DMS79 treated with DMSO at 0.1 percent for 48 hours (cell line): ENCODE measurements around the gene B3GNT7.
"Not testable (repeated sequence)": the region's sequence is repeated elsewhere in the genome, so short reads cannot be mapped to it uniquely, and the experiment has no call there.

Source experiments
- DNase-seq: peaks from one replicate; lab custom pipeline; 2025; lab: John Stamatoyannopoulos, UW

The B3GNT7 gene, protein sequence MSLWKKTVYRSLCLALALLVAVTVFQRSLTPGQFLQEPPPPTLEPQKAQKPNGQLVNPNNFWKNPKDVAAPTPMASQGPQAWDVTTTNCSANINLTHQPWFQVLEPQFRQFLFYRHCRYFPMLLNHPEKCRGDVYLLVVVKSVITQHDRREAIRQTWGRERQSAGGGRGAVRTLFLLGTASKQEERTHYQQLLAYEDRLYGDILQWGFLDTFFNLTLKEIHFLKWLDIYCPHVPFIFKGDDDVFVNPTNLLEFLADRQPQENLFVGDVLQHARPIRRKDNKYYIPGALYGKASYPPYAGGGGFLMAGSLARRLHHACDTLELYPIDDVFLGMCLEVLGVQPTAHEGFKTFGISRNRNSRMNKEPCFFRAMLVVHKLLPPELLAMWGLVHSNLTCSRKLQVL

DNA sequence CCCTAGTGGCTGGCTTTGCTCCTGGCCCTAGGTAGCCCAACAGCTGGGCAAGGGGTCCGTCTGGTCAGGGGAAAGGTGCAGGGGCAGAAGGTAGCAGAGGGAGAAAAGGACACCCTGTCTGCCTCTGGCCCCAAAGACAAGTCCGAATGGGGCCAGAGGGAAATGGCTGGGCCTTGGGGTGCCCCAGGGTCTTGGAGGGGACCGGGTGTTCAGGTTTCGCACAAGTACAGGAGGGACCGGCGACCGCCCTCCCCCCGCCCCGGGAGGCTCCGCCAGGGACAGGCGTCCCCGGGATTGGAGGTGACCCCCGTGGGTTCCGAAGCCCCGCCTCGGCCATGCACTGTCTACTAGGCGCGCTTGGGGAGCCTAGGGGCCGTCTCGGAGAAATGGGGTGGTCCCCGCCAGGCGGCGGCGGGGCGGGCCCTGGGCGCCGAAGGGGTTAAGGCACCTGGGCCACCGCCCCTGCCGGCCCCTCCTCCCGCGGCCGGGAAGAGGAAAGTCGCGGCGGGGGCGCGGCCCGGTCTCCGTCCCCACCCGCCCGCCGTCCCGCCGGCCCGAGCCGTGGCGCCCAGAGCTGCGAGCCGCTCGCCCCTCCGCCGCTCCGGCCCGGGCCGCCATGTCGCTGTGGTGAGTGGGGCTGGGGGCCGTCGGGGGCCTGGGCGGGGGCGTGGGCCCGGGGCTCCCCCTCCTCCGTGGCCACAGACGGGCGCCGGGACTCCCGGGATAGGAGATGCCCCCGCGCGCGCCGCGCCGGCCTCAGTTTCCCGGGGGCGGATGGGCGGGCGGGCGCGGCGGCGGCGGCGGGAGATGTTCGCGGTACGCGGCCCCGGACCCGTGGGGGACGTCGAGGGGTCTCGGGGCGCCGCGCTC lies at the start of gene B3GNT7:
B3GNT7 (plus strand) TSS at position 523 of the 870 bp plus-strand sequence; CDS start at position 617, 94 bp downstream.
- DNase-seq, result no peak

- DNase-seq, result no peak
Observed at GRCh38 chr2:231347081-231347480, 48.4 kb upstream of the B3GNT7 start.

GRCh38 chr2:231347638-231348037 lies 47.9 kb upstream of the B3GNT7 start:
- DNase-seq, result no peak

- DNase-seq, result no peak
Observed at GRCh38 chr2:231348173-231348572, 47.3 kb upstream of the B3GNT7 start.

DNA sequence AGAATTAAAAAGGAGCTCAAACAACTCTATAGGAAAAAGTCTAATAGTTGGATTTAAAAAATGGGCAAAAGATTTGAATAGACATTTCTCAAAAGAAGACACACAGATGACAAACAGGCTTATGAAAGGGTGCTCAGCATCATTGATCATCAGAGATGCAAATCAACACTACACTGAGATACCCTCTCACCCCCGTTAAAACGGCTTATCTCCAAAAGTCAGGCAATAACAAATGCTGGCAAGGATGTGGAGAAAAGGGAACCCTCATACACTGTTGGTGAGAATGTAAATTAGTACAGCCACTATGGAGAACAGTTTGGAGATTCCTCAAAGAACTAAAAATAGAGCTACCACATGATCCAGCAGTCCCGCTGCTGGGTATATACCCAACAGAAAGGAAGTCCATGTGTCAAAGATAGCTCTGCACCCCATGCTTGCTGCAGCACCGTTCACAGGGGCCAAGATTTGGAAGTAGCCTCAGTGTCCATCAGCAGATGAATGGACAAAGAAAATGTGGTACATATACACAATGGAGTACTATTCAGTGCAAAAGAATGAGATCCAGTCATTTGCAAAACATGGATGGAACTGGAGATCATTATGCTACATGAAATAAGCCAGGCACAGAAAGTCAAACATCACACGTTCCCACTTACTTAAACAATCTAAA lies 46.7 kb upstream of the B3GNT7 start:
- no peak for DNase-seq

- not testable (repeated sequence) for DNase-seq
Observed at GRCh38 chr2:231349374-231349735, 46.2 kb upstream of the B3GNT7 start.

DNA sequence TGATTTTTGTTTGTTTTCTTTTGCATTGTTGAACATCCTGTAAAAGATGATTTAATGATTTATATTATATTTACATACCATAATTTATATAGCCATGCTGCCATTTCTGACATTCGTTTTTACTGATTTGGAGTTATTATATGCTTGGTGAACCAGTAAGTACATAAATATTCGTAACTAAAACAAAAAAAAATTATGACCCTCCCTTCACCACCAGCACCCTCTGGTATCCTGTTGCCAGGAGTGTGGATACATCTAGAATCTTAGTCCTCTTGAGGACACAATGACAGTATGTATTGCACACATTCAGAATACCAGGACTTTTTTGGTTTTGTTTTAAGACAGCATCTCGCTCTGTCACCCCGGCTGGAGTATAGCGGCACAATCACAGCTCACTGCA lies 43.9 kb upstream of the B3GNT7 start:
- no peak for DNase-seq

- DNase-seq, result no peak
Observed at GRCh38 chr2:231353469-231353868, 42.0 kb upstream of the B3GNT7 start.

DNA sequence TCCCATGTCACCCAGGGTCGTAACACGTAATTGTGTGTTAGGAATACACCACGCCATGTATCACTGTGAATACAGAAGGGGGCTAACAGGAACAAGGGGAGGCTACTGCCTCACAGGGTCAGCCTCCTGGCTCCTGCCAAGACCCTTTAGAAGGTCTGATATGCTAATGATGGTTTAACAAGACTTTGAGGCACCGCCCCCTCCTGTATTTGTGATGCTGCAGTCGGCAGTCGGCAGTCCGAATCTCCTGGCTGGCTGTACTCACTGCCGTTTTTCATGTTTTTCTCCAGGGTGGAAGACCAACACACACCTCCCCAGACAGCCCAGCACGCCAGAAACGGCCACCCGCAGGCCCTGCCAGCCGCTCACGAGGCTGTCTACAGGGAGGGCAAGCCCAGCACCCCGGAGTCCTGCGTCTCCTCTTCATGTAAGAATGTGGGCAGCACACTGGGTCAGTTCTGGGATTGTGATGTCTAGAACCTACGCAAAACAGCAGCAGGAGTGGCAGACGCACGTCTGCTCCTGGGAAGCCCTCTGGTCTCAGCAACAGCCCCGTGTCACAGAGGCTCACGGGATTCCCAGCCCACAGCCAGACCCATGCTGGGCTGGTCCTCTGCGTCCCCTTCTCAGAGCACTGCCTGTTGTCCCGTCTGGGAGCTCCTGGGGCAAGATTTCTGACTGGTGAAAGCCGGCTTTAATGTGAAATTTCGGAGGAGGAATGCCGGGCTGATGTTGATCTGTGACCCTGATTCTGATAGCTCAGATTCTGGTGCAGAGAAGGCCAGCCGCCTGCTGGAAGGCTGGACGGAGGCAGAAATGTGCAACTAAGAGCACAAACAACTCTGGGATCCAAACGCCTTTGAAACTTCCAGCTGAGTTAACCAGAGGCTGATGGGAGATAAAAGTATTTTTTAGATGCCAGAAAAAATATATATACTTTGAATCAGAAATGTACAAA lies 39.7 kb upstream of the B3GNT7 start:
- DNase-seq, result no peak

- no peak for DNase-seq
Observed at GRCh38 chr2:231356466-231356844, 39.1 kb upstream of the B3GNT7 start.

GRCh38 chr2:231357048-231357447 lies 38.5 kb upstream of the B3GNT7 start:
- DNase-seq, result no peak

- no peak for DNase-seq
Observed at GRCh38 chr2:231357931-231358330, 37.6 kb upstream of the B3GNT7 start.

GRCh38 chr2:231359441-231359840 lies 36.1 kb upstream of the B3GNT7 start:
- DNase-seq, result no peak

GRCh38 chr2:231359948-231360347 lies 35.6 kb upstream of the B3GNT7 start:
- DNase-seq, result no peak

GRCh38 chr2:231360401-231360800 lies 35.1 kb upstream of the B3GNT7 start:
- no peak for DNase-seq

- DNase-seq, result no peak
Observed at GRCh38 chr2:231360881-231361371, 34.6 kb upstream of the B3GNT7 start.

- DNase-seq, result no peak
Observed at GRCh38 chr2:231361701-231362554, 33.6 kb upstream of the B3GNT7 start.

DNA sequence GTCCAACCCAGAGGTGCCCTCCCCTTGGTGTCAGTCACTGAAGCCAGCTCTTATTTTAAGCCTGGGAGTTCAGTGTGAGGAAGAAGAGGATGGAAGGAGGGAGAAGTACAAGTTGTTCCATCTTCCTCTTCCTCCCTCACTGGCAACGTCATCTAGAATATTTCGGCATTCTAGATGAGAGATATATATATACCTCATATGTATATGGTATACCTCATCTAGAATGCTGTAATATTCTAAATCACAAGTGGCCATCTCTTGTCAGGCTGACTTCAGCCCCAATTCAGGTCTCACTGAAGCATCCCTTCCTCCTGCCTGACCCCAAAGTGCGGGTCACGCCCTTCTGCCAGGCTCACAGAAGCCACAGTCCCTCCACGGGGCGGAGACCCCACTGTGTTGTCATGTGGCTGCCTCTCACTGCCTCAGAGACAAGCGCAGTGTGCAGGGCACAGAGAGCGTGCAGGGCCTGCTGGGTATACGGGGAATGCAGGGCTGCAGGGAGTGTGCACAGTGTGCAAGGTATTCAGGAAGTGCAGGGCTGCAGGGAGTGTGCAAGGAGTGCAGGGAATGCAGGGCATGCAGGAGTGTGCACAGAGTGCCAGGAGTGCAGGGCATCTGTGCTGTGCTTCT lies 32.8 kb upstream of the B3GNT7 start:
- no peak for DNase-seq

DNA sequence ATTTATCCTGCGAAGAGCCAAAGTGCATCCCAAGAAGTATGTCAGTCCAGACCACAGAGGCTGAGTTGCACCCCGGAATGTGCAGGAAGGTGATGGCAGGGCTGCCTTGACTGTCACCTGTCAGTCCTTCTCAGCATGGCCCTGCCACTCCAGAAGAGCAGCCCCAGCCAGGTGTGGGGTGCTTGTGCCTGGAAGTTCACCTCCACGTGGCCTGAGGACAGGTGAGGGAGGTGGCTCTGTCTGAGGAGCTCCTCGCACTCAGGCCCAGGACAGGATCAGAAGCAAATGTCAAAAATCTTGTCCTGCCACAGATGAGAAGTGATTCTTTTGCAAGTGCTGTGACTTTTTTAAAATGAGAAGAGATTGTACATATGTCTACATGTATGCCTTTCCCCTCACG lies 31.4 kb upstream of the B3GNT7 start:
- no peak for DNase-seq
